Heart right ventricle (tissue), 16 donors: ENCODE data around the gene ZNF3. TPM values are rescaled to one million over a fixed set of nuclear protein-coding genes. Genes with fewer than 3 reads are reported as not detected.
A peak's percentile ranks its signal among the peaks of the same experiment; 100 is the strongest.

Source experiments
- ATAC-seq, 8 donors: fragments of 200-7000 bp; cut with Tn5 transposase; one replicate each; pipeline ENCODE4 v1.9.1; 2020; ENCODE audit warnings: mild to moderate bottlenecking in 8 of 8, moderate library complexity in 8 of 8, moderate number of reproducible peaks in 1 of 8
- DNase-seq, 2 donors: peaks; one replicate each; pipeline ENCODE4 v3.0.0-alpha.2; 2020
- H3K27ac ChIP-seq, 10 donors: fragments of 200-600 bp; sonication (generic) in 2 of 10; one replicate each; pipeline versions ENCODE4 v1.5.0 to v1.8.0; 2020 to 2022; ENCODE audit warnings: mild to moderate bottlenecking in 3 of 10
- H3K27me3 ChIP-seq, 7 donors: fragments of 200-600 bp; one replicate each; pipeline ENCODE4 v1.8.0; 2021 to 2022; ENCODE audit warnings: mild to moderate bottlenecking in 2 of 7
- H3K36me3 ChIP-seq, 9 donors: fragments of 200-600 bp; sonication (generic) in 1 of 9; one replicate each; pipeline versions ENCODE4 v1.5.0 to v1.8.0; 2020 to 2022; ENCODE audit warnings: mild to moderate bottlenecking in 2 of 9
- H3K4me1 ChIP-seq, 9 donors: fragments of 200-600 bp; sonication (generic) in 1 of 9; one replicate each; pipeline versions ENCODE4 v1.5.0 to v1.8.0; 2020 to 2022; ENCODE audit warnings: mild to moderate bottlenecking in 4 of 9
- H3K4me3 ChIP-seq, 10 donors: fragments of 200-600 bp; sonication (generic) in 2 of 10; one replicate each; pipeline versions ENCODE4 v1.5.0 to v1.8.0; 2020 to 2022; ENCODE audit warnings: mild to moderate bottlenecking in 7 of 10, moderate library complexity in 2 of 10
- H3K9me3 ChIP-seq, 11 donors: fragments of 200-600 bp in 10 of 11; sonication (generic) in 2 of 11; one replicate each; pipeline versions ENCODE4 v1.5.0 to v1.8.0; 2013 to 2022; ENCODE audit warnings: mild to moderate bottlenecking in 2 of 11, control low read depth in 1 of 11, moderate library complexity in 1 of 11
- CTCF ChIP-seq, 9 donors: fragments of 200-600 bp; sonication (generic) in 2 of 9; IDR thresholded peaks; one replicate each; pipeline versions ENCODE4 v1.5.0 to v1.8.0; 2021 to 2022; ENCODE audit warnings: antibody characterized with exemption in 9 of 9, mild to moderate bottlenecking in 5 of 9, moderate library complexity in 1 of 9
- WGBS, 2 donors: extraction: QIAGEN DNeasy Blood & Tissue Kit; methylation state at CpG; one replicate each; pipeline ENCODE4 v1.1.7; 2013; ENCODE audit warnings: inconsistent platforms in 1 of 2; 5-methylcytosine and 5-hydroxymethylcytosine counted together
- intact Hi-C, 10 donors: fragments of 100-400 bp; cut with DNase I; formaldehyde crosslinking; loops; one replicate each; pipeline versions ENCODE4 v1.11.1 to v1.14.2; 2022
- polyA plus RNA-seq, 2 donors: library from polyadenylated mRNA; stranded (reverse); fragments of 200-250 nt; gene quantifications; one replicate each; pipeline ENCODE4 v1.2.3, GENCODE V29; 2013
- total RNA-seq, 10 donors: library from RNA; stranded (reverse); fragmentation: NEBNext Ultra II Directional in 3 of 10; extraction: Animal tissue kit (Norgen Biotek cat#: 25700) in 3 of 10; gene quantifications; one replicate each; pipeline versions ENCODE4 v1.2.1 to v1.2.4, GENCODE V29; 2021 to 2023
- donor health status: Arrhythmogenic right ventricular cardiomyopathy.
- donor health status: ischemic (EF 13 %, LVEDD 7.1; RV severe dilation, severe dysfunction).
- donor health status: healthy with polysubstance abuse.
- donor health status: DM: no; HTN: yes; CAD: no.
- donor health status: DM: no; HTN: no; CAD: no.
- donor health status: ischemic (EF 25% LVEDD 6.9; RV normal size, moderate dysfunction).
- donor health status: ischemic (EF 25% LVEDD 5.7; RV mildly dilated, moderate dysfunction).
- donor health status: healthy.
- donor health status: DM: yes; HTN: yes; CAD: no.
- donor health status: Ischemic cardiomyopathy.
- donor health status: ischemic (EF 35%, LVEDD 5.7; RV mildly dilated, moderate dysfunction).
- donor health status: nonischemic (EF 11% LVEDD 7.7; RV severe dilation, severe dysfunction).
- donor health status: DM: yes; HTN: yes; CAD: no.
- donor health status: PGD.
- donor health status: ischemic (EF 29% LVEDD 5.4; RV normal size, mild dysfunction).
- donor health status: nonischemic (EF 23%, LVEDD 6.1; RV moderate dilation, normal function).

ZNF3 gene
- total and polyA plus RNA-seq, 12 donors, result 9.0 to 17.8 (median 15.3) TPM

- Histone ChIP-seq H3K4me3 (peak overlapping the region; percentile 57 to 89 (median 78)), H3K27ac (peak overlapping the region in 4 of 10 donors; percentile 93 to 97 (median 94)), H3K27me3 (no peaks in the 10 kb centered on the region), H3K36me3 (peaks cover 0 to 69% (median 48%) of the 10 kb centered on the region in 9 donors), H3K9me3 (no peaks in the 10 kb centered on the region), H3K4me1 (peaks cover 3 to 32% (median 27%) of the 10 kb centered on the region in 9 donors)
- TF ChIP-seq CTCF (IDR thresholded peaks at IDR 0.05), result no peak
- WGBS, 2 donors, result 67% methylated on average over 12 of the region's 12 CpGs
- ATAC-seq, result no peak
- no peak for DNase-seq
- intact Hi-C loops, result no loop called here
Measured at GRCh38 chr7:100099452-100099851, 17.9 kb upstream of the ZNF3 start.

- no peak overlapping the region for H3K4me3 ChIP-seq
- intact Hi-C loops, result no loop called here
- ATAC-seq (no peak), DNase-seq (no peak)
- no peaks in the 10 kb centered on the region for H3K27me3 ChIP-seq
- TF ChIP-seq CTCF (IDR thresholded peaks at IDR 0.05), result no peak
- peaks cover 0 to 69% (median 50%) of the 10 kb centered on the region in 9 donors for H3K36me3 ChIP-seq
- WGBS, 2 donors, result 82 to 89% methylated on average over 10 of the region's 10 CpGs
- H3K4me1 ChIP-seq, result peaks cover 3 to 36% (median 27%) of the 10 kb centered on the region in 9 donors
- H3K9me3 ChIP-seq, result no peaks in the 10 kb centered on the region
- no peak overlapping the region for H3K27ac ChIP-seq
Measured at GRCh38 chr7:100098913-100099312, 17.4 kb upstream of the ZNF3 start.

GRCh38 chr7:100095704-100096103, 14.2 kb upstream of the ZNF3 start:
- no peaks in the 10 kb centered on the region for H3K27me3 ChIP-seq
- H3K4me3 ChIP-seq, result no peak overlapping the region
- H3K4me1 ChIP-seq, result peaks cover 3 to 33% (median 21%) of the 10 kb centered on the region in 9 donors
- TF ChIP-seq CTCF (IDR thresholded peaks at IDR 0.05), result no peak
- ATAC-seq, result no peak
- no peak overlapping the region for H3K27ac ChIP-seq
- no peaks in the 10 kb centered on the region for H3K9me3 ChIP-seq
- intact Hi-C loops, result no loop called here
- peaks cover 0 to 90% (median 77%) of the 10 kb centered on the region in 9 donors for H3K36me3 ChIP-seq
- no peak for DNase-seq
- 92 to 95% methylated on average over 17 of the region's 17 CpGs for WGBS, 2 donors

- H3K9me3 ChIP-seq, result no peaks in the 10 kb centered on the region
- ATAC-seq (no peak), DNase-seq (no peak)
- no peak overlapping the region for H3K27ac ChIP-seq
- H3K4me1 ChIP-seq, result peaks cover 3 to 33% (median 21%) of the 10 kb centered on the region in 9 donors
- no peaks in the 10 kb centered on the region for H3K27me3 ChIP-seq
- no peak for TF ChIP-seq CTCF (IDR thresholded peaks at IDR 0.05)
- 78 to 84% methylated on average over 9 of the region's 9 CpGs for WGBS, 2 donors
- peaks cover 0 to 94% (median 77%) of the 10 kb centered on the region in 9 donors for H3K36me3 ChIP-seq
- H3K4me3 ChIP-seq, result no peak overlapping the region
- intact Hi-C loops, result no loop called here
Measured at GRCh38 chr7:100095289-100095688, 13.8 kb upstream of the ZNF3 start.
